ENCODE measurements around the gene CROT. TPM values are rescaled to one million over a fixed set of nuclear protein-coding genes. Genes with fewer than 3 reads are reported as not detected.

The CROT gene
- total RNA-seq, 1 donor from 2014 or later = 53.4 TPM

GRCh38 chr7:87341441-87341840 lies 4.0 kb upstream of the CROT start:
- H3F3A ChIP-seq (ENCODE audit: low read depth) = peaks cover 20% of the 10 kb centered on the region
- TF ChIP-seq EZH2phosphoT487 (IDR thresholded peaks at IDR 0.05) (no peak), EZH2 (IDR thresholded peaks at IDR 0.05) (no peak), CTCF (IDR thresholded peaks at IDR 0.05) (no peak)
- no peak overlapping the region for H3K4me3 ChIP-seq
- Mint-ChIP-seq H3K27ac (no peak overlapping the region), H3K4me1 (peaks cover 27% of the 10 kb centered on the region), H3K9me3 (peaks cover 6% of the 10 kb centered on the region), H3K27me3 (ENCODE audit: insufficient read depth, low read depth) (no peaks in the 10 kb centered on the region), H3K36me3 (peaks cover 12% of the 10 kb centered on the region), H3K4me3 (no peak overlapping the region)
- no peak overlapping the region for H2AFZ ChIP-seq (replicated peaks)
- H3K27me3 ChIP-seq = no peaks in the 10 kb centered on the region
- H3K9ac ChIP-seq = no peak overlapping the region
- H3K79me2 ChIP-seq (ENCODE audit: low read depth) = peaks cover 26% of the 10 kb centered on the region
- no peaks in the 10 kb centered on the region for H4K20me1 ChIP-seq (ENCODE audit: low read depth)
- peaks cover 3% of the 10 kb centered on the region for H3K36me3 ChIP-seq
- H3K9me3 ChIP-seq (ENCODE audit: low read depth) = no peaks in the 10 kb centered on the region
- no peak for DNase-seq (ENCODE audit: low spot score)
- no peak overlapping the region for H3K27ac ChIP-seq
- H3K4me2 ChIP-seq = no peak overlapping the region
- H3K4me1 ChIP-seq = peaks cover 23% of the 10 kb centered on the region

GRCh38 chr7:87342231-87342630 lies 3.2 kb upstream of the CROT start:
- Mint-ChIP-seq H3K9me3 (peaks cover 6% of the 10 kb centered on the region), H3K36me3 (peaks cover 12% of the 10 kb centered on the region), H3K4me1 (peaks cover 27% of the 10 kb centered on the region), H3K27ac (no peak overlapping the region), H3K27me3 (ENCODE audit: insufficient read depth, low read depth) (no peaks in the 10 kb centered on the region), H3K4me3 (no peak overlapping the region)
- Histone ChIP-seq H3K36me3 (peaks cover 3% of the 10 kb centered on the region), H3K79me2 (ENCODE audit: low read depth) (peaks cover 34% of the 10 kb centered on the region), H2AFZ (replicated peaks) (no peak overlapping the region), H3K27me3 (no peaks in the 10 kb centered on the region), H3K4me1 (peaks cover 28% of the 10 kb centered on the region), H3K27ac (no peak overlapping the region), H3K4me2 (peak overlapping the region; percentile 37), H4K20me1 (ENCODE audit: low read depth) (no peaks in the 10 kb centered on the region), H3K4me3 (no peak overlapping the region), H3K9me3 (ENCODE audit: low read depth) (no peaks in the 10 kb centered on the region), H3F3A (ENCODE audit: low read depth) (peaks cover 20% of the 10 kb centered on the region), H3K9ac (no peak overlapping the region)
- DNase-seq (ENCODE audit: low spot score) = no peak
- TF ChIP-seq CTCF (IDR thresholded peaks at IDR 0.05) = no peak
- TF ChIP-seq EZH2phosphoT487 (IDR thresholded peaks at IDR 0.05) = no peak
- no peak for TF ChIP-seq EZH2 (IDR thresholded peaks at IDR 0.05)

- Histone ChIP-seq H3K4me3 (peak overlapping the region; percentile 60), H4K20me1 (ENCODE audit: low read depth) (no peaks in the 10 kb centered on the region), H2AFZ (replicated peaks) (peak overlapping the region; percentile 87), H3K27me3 (no peaks in the 10 kb centered on the region), H3K27ac (peak overlapping the region; percentile 55), H3K36me3 (peaks cover 3% of the 10 kb centered on the region), H3K79me2 (ENCODE audit: low read depth) (peaks cover 35% of the 10 kb centered on the region), H3K4me1 (peaks cover 28% of the 10 kb centered on the region), H3K9me3 (ENCODE audit: low read depth) (no peaks in the 10 kb centered on the region), H3K4me2 (peak overlapping the region; percentile 81), H3K9ac (peak overlapping the region; percentile 53), H3F3A (ENCODE audit: low read depth) (peaks cover 20% of the 10 kb centered on the region)
- H3K4me3 Mint-ChIP-seq = peak overlapping the region; percentile 91
- no peaks in the 10 kb centered on the region for H3K27me3 Mint-ChIP-seq (ENCODE audit: insufficient read depth, low read depth)
- H3K4me1 Mint-ChIP-seq = peaks cover 24% of the 10 kb centered on the region
- peaks cover 12% of the 10 kb centered on the region for H3K9me3 Mint-ChIP-seq
- no peak for TF ChIP-seq EZH2phosphoT487 (IDR thresholded peaks at IDR 0.05)
- no peak for TF ChIP-seq CTCF (IDR thresholded peaks at IDR 0.05)
- TF ChIP-seq EZH2 (IDR thresholded peaks at IDR 0.05) = no peak
- H3K36me3 Mint-ChIP-seq = peaks cover 26% of the 10 kb centered on the region
- DNase-seq (ENCODE audit: low spot score) = no peak
- peak overlapping the region; percentile 27 for H3K27ac Mint-ChIP-seq
These were observed 1.0 kb upstream of the CROT start for GRCh38 chr7:87344446-87344845.

All from neural progenitor cell (in vitro differentiated cells).